DMS153 treated with DMSO at 0.1 percent for 48 hours (cell line): Measurements from ENCODE around the gene TTLL5.

Experiments used
- DNase-seq: peaks from one replicate; lab custom pipeline; 2025; ENCODE audit not compliant: unreplicated experiment; lab: John Stamatoyannopoulos, UW

TTLL5 gene

GRCh38 chr14:75783602-75784313, 122.7 kb downstream of the TTLL5 start:
- DNase-seq: no peak

DNA sequence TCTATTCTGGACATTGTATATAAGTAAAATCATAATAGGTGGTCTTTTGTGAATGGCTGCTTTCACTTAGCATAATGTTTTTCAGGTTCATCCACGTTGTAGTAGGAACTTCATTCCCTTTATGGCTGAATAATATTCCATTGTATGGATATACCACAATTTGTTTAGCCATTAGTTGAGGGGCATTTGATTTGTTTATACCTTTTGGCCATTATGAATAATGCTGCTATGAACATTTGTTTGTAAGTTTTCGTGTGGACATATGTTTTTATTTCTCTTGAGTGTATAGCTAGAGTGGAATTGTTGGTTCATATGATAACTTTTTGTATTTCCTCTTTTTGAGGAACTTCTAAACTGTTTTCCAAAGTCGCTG, 123.3 kb downstream of the TTLL5 start:
- DNase-seq: no peak

GRCh38 chr14:75793806-75794205, 132.8 kb downstream of the TTLL5 start:
- no peak for DNase-seq

- DNase-seq: no peak
Measured at GRCh38 chr14:75794615-75795038, 133.6 kb downstream of the TTLL5 start.

DNA sequence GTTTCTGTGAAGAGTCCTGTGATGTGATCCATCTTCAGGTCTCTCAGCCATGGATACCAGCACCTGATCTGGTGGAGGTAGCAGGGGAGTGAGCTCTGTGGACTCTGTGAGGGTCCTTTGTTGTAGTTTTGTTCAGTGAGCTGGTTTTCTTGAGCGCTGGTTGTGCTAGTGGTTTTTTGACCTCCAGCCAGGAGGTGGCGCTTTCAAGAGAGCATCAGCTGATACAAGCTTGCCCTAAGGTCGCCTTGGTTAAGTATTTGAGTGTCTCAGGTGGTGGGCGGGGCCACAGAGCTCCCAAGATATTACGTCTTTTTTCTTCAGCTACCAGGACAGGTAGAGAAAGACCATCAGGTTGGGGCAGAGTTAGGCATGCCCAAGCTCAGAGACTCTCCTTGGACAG, 139.7 kb downstream of the TTLL5 start:
- DNase-seq: no peak

GRCh38 chr14:75802486-75802885, 141.4 kb downstream of the TTLL5 start:
- no peak for DNase-seq

DNA sequence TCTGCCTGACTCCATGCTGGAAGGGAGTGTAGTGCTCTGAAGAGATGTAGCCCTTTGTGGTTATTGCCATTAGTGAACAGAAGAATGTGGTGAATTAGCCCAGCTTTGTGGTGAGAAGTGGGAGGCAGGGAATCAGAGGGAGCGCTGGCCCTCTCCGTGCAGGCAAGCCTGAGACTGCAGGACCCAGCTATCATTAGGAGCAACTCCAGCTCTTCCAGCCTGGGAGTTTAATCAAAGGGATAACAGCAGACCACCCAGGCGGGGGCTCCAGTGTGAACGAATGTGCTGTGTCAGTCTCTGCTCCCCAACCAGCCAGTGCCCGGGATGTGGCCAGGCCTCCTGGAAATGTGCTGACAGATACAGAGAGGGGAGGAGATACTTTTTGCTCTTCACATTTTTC, 142.7 kb downstream of the TTLL5 start:
- no peak for DNase-seq

- DNase-seq: no peak
Measured at GRCh38 chr14:75804570-75805275, 143.7 kb downstream of the TTLL5 start.

DNA sequence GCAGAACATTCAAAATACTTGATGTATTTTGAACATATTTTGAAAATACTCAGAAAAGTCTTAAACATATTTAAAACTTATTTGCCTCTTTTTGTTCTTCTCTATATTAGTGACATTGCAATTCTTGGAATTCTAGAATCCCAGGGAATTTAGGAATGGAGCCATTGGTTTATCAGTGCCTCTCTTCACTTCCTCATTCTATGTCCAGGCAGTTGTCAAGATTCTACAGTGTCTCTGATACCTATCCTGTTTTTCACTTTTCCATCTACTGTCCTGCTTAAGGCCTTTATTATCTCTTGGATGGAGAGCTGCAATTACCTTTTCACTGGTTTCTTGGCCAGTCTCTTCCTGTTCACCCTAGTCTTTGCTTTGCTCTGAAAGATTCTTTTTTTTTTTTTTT, 144.6 kb downstream of the TTLL5 start:
- DNase-seq: no peak

DNA sequence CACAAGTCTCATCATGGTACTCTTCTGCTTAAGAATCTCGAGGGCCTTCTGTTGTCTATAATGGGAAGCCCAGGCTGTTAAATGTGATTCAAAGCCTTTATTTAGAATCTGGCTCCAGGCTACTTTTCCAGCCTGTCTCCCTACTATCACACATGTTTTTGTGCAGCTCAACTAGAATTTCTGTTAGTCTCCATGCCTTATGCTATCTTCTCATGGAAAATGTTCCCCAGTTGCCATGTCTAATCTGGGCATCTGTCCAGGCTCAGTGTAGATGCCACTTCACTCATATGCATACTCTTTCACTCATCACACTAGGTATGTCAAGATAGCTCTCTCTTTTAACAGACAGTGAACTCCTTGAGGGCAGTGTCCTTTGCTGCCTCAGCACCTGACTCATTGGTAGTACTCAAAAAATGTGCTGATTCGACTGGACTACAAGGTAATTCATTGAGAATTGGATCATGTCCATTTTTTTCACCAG, 145.3 kb downstream of the TTLL5 start:
- no peak for DNase-seq

GRCh38 chr14:75807667-75808360, 146.8 kb downstream of the TTLL5 start:
- DNase-seq: no peak

- DNase-seq: no peak
Measured at GRCh38 chr14:75811136-75811829, 150.2 kb downstream of the TTLL5 start.

DNA sequence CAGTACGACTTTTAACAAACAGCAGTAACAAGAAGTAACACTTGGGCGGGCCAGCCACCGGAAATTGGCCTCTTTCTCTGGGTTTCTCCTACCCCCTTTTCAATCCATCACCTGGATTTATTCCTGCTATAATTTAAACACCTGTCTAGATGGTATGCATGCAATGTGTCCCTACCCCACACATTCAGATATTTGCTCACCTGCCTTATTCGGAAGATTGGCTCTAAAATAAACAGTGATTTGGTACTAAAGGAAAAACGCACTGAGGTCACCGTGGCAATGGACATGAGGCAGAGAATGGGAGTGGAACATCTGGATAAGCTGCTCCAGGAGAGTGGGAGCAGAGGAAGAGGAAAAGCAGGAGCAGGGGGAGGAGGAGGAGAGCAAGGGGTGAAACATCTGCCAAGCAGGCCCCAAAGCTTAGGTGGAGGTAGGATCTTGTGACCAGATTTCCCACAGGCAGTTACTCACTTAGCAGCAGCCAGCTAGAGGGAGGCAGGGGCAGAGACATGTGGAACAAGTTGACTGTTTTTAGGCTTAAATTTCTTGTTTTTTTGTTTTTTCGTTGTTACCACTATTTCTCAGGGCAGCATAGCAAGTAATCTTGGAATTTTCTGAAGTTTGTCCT, 150.9 kb downstream of the TTLL5 start:
- peak; percentile 64 for DNase-seq

GRCh38 chr14:75812622-75813021, 151.6 kb downstream of the TTLL5 start:
- DNase-seq: no peak

DNA sequence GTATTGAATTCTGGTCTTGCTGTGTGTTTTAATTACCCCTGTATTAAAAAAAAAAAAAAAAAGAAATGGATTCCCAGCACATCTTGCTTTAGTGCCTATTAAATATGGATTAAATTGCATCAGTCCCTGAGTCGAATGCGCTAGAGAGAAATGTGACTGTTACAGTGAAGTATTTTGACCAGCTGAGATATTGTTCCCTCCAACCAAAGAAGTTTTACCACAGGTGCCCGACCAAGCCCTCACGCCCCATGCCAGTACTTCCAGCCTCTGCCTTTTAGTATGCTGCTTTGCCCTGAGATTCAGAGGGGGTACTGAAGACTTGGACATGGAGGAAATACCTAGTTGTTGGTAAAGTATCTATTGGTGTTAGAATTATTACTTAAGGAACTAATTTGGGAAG, 159.7 kb downstream of the TTLL5 start:
- DNase-seq: no peak

DNA sequence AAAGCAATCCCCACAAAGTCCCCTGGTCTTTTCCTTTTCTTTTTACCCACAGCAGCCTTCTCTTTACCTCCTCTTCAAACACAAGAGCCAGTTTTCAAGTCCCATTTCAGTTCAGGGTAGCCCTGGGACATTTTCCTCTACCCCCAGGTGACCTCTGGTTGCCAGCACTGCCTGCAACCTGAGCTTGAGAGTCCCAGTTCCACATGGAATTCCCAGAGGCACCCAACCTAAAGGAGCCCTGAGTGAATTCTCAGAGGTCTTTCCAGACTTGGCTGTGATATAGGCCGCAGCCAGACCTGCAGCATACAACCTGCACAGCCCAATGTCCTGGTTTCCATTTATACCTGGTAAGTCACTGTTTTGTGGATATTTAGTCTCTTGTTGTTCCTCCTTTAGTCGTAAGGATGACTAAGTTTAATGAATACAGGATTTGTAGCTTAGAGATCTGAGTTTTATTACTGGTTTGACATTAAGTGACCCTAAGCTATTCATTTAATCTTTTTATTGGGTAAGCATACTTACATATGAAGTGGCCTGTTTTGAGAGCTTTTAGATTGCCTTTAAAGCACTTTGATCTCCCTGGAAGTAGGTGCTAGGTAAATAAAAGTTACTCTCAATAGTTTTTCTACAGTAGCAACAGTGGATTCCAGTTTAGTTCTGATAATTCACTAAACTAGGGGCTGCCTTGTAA, 160.9 kb downstream of the TTLL5 start:
- DNase-seq: no peak

DNA sequence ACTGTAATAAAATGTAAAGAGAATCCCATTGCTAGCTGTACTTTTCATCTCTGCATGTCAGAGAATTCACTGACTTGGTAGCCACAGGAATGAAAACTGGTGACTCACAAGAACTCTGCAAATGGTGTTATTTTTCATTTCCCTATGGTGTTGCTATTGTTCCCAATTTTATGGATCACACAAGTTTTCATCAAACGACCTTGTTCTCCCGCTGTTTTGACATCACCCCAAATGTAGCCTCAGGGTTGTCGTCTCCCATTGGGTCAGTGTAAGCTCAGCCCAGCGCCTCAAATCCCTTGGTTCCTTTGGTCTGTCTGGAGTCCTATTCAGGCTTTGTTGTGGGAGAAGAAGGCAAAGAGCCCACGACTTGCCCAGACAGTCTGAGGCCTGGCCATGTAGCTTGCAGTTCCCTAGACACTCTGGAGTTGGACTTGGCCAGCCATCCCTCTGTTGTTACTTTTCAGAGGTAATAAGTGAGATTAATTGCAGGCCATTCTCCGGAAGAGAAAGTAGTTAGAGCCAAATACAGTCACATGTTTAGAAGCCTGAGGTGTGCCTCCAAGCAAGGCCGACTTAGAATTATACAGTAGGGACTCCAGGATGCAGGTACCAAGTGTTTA, 161.6 kb downstream of the TTLL5 start:
- DNase-seq: no peak

GRCh38 chr14:75823334-75823733, 162.3 kb downstream of the TTLL5 start:
- DNase-seq: no peak

DNA sequence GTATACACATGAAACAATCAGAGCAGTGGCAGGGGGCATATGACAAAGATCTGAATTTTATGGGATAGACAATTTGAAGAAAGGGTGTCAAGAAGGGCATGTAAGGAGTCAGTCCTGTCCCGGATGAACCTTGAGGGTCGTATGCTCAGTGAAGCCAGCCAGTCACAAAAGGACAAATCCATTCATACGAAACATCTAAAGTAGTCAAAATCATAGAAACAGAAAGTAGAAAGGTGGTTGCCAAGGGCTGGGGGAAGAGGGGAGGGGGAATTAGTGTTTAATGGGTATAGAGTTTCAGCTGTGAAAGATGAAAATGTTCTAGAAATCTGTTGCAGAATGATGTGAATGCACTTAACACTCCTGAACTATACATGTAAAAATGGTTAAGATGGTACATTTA, 163.3 kb downstream of the TTLL5 start:
- DNase-seq: no peak

- DNase-seq: no peak
Measured at GRCh38 chr14:75825147-75825592, 164.1 kb downstream of the TTLL5 start.
